HG03039 (cell line): ENCODE measurements around the gene FMN1.

ENCODE experiments used
- ATAC-seq: cut with Tn5 transposase; IDR thresholded peaks from one replicate; pipeline ENCODE4 v1.9.1; 2021; ENCODE audit warnings: mild to moderate bottlenecking, moderate library complexity; ENCODE audit not compliant: unreplicated experiment

Gene FMN1

GRCh38 chr15:32799936-32800535, 394.5 kb downstream of the FMN1 start:
- no peak for ATAC-seq

DNA sequence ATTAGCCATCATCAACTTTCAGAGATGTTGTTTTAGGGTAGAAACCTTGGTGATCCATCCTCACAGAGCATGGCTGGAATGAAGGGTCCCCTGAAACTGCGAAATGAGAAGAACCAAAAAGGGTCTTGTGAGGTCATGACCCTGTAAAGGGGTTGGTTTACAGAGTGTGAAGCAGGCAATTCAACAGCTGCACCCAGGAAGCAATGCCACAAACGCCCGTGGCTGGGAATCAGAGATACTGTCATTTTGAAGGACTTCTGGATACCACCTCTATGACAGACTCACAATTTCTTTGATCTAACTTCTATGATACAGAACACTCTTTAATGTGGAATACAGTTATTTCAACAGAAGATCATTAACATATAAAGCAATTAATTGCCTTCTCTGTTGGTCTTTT, 397.7 kb downstream of the FMN1 start:
- no peak for ATAC-seq

- no peak for ATAC-seq
Observed at GRCh38 chr15:32794973-32795372, 399.5 kb downstream of the FMN1 start.

GRCh38 chr15:32792436-32792835, 402.1 kb downstream of the FMN1 start:
- no peak for ATAC-seq

DNA sequence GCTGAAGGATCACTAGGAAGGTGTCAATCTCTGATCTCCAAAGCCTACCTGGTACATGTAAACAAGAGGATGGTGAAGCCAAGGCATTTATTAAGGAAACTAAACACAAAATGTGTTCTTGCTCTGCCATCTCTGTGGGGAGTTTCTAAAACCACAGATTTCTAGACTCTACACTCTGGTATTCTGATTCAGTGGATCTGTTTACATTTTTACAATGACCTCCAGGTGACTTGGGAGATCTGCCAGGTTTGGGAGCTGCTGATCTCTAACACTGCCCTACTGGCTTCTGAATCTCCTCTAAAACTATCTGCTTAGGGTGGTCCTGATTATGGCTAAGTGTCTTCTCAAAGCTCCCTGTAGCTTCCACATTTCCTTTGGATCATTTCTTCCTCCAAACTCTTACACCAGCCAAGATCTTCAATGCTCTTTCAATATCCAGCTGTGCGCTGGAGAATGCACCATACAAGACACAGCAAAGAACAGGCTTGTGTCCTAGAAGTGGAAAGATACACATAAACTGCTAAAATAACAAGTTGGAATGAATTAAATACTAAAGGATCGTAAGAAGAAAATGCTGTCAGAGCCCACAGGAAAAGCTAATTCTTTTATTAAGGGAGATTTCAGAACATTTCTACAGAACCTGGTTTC, 404.0 kb downstream of the FMN1 start:
- ATAC-seq = no peak

DNA sequence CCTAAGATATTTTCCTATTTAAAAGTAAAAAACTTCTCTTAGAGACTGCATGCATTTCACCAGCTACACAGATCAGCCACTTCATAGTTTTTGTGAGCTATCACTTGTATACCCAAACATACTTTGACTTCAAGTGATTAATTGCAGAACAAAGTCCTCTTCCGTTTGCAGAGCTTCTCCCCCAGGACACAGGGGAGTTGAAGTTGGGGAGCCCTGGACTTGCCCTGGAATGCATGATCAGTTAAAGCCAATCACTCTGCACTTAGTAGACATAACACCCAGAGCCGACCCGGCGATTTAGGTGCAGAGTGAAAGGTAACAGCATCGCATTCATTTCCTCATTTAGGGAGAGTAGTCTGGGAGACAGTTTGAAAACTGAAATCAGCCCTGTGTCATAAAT, 406.6 kb downstream of the FMN1 start:
- ATAC-seq = no peak

GRCh38 chr15:32786906-32787305, 407.6 kb downstream of the FMN1 start:
- no peak for ATAC-seq

DNA sequence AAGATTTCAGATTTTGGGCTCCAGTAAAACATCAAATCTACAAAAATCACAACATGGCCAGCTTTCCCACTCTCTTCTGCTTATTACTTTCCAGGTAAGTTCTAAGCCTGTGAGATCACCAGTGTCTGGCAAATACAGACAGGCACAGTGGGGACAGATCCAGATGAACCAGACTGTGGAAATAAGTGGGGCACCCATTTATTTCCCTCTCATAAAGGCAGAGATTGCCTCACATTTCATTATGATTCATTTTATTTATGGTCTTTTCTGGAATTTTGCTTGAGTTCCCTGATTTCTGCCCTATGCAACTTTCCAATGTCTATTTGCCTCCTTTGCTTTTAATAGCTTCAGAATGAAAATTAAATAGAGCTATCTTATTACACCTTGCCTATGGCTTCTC, 409.9 kb downstream of the FMN1 start:
- ATAC-seq = no peak

DNA sequence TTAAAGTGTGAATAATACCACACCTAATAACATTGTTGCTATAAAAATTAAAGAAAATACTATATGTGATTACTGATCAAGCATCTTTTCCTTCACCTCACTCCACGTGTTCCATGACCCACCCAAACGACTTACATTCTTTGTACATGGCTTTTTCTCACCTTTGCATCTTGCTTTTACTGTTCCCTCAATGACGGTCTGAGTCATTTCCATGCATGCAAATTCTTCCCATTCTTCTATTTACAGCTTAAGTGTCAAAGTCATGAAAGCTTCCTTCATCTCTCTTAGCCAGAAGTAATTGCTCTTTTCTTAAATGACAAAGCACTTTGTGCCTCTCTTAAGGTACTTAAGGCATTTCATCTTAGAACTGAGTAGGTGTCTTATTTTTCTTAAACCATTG, 412.7 kb downstream of the FMN1 start:
- no peak for ATAC-seq

- no peak for ATAC-seq
Observed at GRCh38 chr15:32778391-32779176, 415.9 kb downstream of the FMN1 start.

GRCh38 chr15:32775103-32775502, 419.4 kb downstream of the FMN1 start:
- no peak for ATAC-seq

- ATAC-seq = no peak
Observed at GRCh38 chr15:32774022-32774421, 420.5 kb downstream of the FMN1 start.

- no peak for ATAC-seq
Observed at GRCh38 chr15:32767236-32767635, 427.3 kb downstream of the FMN1 start.

- no peak for ATAC-seq
Observed at GRCh38 chr15:32766101-32766500, 428.4 kb downstream of the FMN1 start.

GRCh38 chr15:32765236-32765635, 429.3 kb downstream of the FMN1 start:
- ATAC-seq = no peak

DNA sequence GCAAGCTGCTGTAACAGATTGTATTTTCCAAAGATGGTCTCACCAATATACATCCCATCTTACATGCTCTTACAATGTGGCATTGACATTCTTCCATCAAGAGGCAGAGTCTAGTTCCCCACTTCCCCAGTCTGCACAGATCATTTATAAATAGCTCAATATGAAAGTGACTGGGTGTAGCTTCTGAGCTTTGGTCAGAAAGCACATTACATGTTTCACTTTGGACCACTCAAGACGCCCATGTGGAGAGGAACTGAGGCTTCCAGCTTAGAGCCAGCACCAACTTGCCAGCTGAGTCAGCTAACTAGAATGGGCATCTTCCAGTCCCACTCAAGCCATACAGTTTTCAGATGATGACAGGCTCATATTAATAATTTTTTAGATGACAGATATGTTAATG, 431.2 kb downstream of the FMN1 start:
- ATAC-seq = no peak

- ATAC-seq = no peak
Observed at GRCh38 chr15:32757426-32757825, 437.1 kb downstream of the FMN1 start.

DNA sequence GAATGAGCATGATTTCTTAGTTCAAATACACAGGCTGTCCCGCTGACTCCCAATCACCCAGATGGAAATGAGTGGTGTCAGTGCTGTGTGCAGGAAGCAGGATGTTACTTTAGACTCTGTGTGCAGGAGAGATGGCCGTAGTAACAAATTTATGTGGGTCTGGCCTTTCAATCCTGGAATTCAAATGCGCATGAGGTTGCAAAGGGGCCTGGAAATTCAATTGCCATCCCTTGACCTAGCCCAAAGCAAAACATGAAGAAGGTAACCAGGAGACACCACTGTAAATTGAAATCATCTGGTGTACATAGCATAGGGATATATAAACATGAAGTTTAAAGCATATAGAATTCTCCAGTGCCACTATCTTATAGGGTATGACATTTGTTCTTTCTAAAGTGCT, 443.5 kb downstream of the FMN1 start:
- no peak for ATAC-seq

- ATAC-seq = no peak
Observed at GRCh38 chr15:32747921-32748342, 446.6 kb downstream of the FMN1 start.

- ATAC-seq = no peak
Observed at GRCh38 chr15:32746116-32746857, 448.2 kb downstream of the FMN1 start.

DNA sequence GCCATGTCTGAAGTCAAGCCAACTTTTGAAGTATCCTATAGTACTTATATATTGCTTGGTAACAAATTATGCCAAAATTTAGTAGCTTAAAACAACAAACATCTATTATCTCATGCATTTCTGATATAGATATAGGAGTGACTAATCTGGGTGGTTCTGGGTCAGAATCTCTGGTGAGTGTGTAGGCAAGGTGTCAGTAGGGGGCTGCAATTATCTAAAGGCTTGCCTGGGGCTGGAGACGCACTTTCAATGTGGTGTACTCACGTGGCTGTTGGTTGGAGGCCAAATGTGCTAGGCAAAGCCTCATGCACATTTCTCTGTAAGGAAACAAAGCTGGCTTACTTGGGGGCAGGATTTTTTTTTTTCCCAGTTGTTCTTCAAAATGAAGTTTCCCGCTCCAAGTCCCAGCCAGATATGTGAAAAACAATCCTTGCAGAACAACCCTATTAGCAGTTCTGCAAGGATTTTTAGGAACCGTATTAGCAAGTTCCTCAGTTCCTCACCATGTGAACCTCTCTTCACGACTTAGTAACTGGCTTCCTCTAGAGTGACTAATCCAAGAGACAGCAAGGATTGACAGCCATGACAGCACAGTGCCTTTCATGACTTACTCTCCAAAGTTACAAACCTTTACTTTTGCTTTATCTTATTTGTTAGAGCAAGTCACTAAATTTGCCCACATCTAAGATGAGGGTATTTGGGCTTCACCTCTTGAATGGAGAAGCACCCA, 450.9 kb downstream of the FMN1 start:
- no peak for ATAC-seq
